Activated naive CD4-positive, alpha-beta T cell treated with anti-CD3 and anti-CD28 coated beads for 36 hours (primary cell): ENCODE results near the gene DHRS1. TPM values are rescaled to one million over a fixed set of nuclear protein-coding genes. Genes with fewer than 3 reads are reported as not detected.

ENCODE experiments used
- CTCF ChIA-PET: fragments of 350-600 bp; sonication (Branson Sonifier 250); formaldehyde crosslinking; loops from one replicate; lab custom pipeline; 2021; ENCODE audit warnings: antibody characterized with exemption; lab: Charles Lee
- DNase-seq: peaks from one replicate; pipeline ENCODE4 v3.0.0-alpha.2; 2020
- H3K27ac Mint-ChIP-seq: one replicate; pipeline ENCODE4 v1.8.0; 2021; ENCODE audit warnings: mild to moderate bottlenecking, mixed read lengths
- H3K27me3 Mint-ChIP-seq: one replicate; pipeline ENCODE4 v1.8.0; 2021; ENCODE audit warnings: low read depth, mixed read lengths
- H3K36me3 Mint-ChIP-seq: one replicate; pipeline ENCODE4 v1.8.0; 2021; ENCODE audit warnings: low read depth, mixed read lengths
- H3K4me1 Mint-ChIP-seq: one replicate; pipeline ENCODE4 v1.8.0; 2021; ENCODE audit warnings: low read depth, mixed read lengths
- H3K4me3 Mint-ChIP-seq: one replicate; pipeline ENCODE4 v1.8.0; 2021; ENCODE audit warnings: mild to moderate bottlenecking, moderate library complexity, mixed read lengths
- H3K9me3 Mint-ChIP-seq: one replicate; pipeline ENCODE4 v1.8.0; 2021; ENCODE audit warnings: mixed read lengths
- intact Hi-C: fragments of 100-400 bp; cut with micrococcal nuclease; formaldehyde crosslinking; loops from one replicate; pipeline ENCODE4 v1.15.1; 2023
- total RNA-seq, 2 experiments: library from RNA; stranded (reverse); gene quantifications; one replicate each; pipeline ENCODE4 v1.2.3, GENCODE V29; 2021

Gene DHRS1
- total RNA-seq, 2 experiments from 2014 or later = 11.8 to 13.8 TPM

GRCh38 chr14:24277071-24277470 is 22.5 kb downstream of the DHRS1 start:
- intact Hi-C loops = loop anchor here (10.0 kb wide), 1 partner anchor 722 kb away; the partner anchor contains the start of genes THTPA and ZFHX2
- Mint-ChIP-seq H3K9me3 (no peaks in the 10 kb centered on the region), H3K27ac (no peak overlapping the region), H3K4me1 (peaks cover 75% of the 10 kb centered on the region), H3K27me3 (no peaks in the 10 kb centered on the region), H3K36me3 (peaks cover 3% of the 10 kb centered on the region), H3K4me3 (no peak overlapping the region)
- no peak for DNase-seq
- CTCF ChIA-PET = interaction anchor here (2.6 to 10.8 kb wide), 3 partner anchors 21 to 34 kb away, joined by 12 to 154 read pairs (median 39); partner anchors contain the start of genes CIDEB, DHRS1, NOP9 and TINF2

- Mint-ChIP-seq H3K36me3 (peaks cover 9% of the 10 kb centered on the region), H3K4me1 (peaks cover 70% of the 10 kb centered on the region)
These were observed 25.5 kb downstream of the DHRS1 start for GRCh38 chr14:24274101-24274543.

GRCh38 chr14:24273422-24273998 is 26.1 kb downstream of the DHRS1 start:
- H3K4me3 Mint-ChIP-seq = peak overlapping the region; percentile 16
- peaks cover 64% of the 10 kb centered on the region for H3K4me1 Mint-ChIP-seq
- DNase-seq = no peak
- H3K27me3 Mint-ChIP-seq = no peaks in the 10 kb centered on the region
- no peaks in the 10 kb centered on the region for H3K9me3 Mint-ChIP-seq
- H3K36me3 Mint-ChIP-seq = peaks cover 9% of the 10 kb centered on the region
- intact Hi-C loops = loop anchor here (5.0 to 10.0 kb wide), 2 partner anchors 399 to 719 kb away; partner anchors contain the start of genes THTPA and ZFHX2
- H3K27ac Mint-ChIP-seq = peak overlapping the region; percentile 95
- CTCF ChIA-PET = interaction anchor here (0.7 to 10.8 kb wide), 10 partner anchors 10 to 87 kb away, joined by 3 to 154 read pairs (median 8); partner anchors contain the start of genes CHMP4A, DHRS1, LTB4R2 and NOP9

More at GRCh38 chr14:24274101-24274543, 25.5 kb downstream of the DHRS1 start:
- H3K27me3 Mint-ChIP-seq = no peaks in the 10 kb centered on the region
- H3K27ac Mint-ChIP-seq = peak overlapping the region; percentile 95
- CTCF ChIA-PET = interaction anchor here (0.7 to 10.8 kb wide), 12 partner anchors 10 to 183 kb away, joined by 3 to 154 read pairs (median 5); partner anchors contain the start of genes CHMP4A, DHRS1, LTB4R2 and NOP9
- intact Hi-C loops = loop anchor here (1.0 to 10.0 kb wide), 7 partner anchors 15 to 719 kb away; partner anchors contain the start of genes CHMP4A, DCAF11, GMPR2 and NEDD8
- peak overlapping the region; percentile 38 for H3K4me3 Mint-ChIP-seq
- H3K9me3 Mint-ChIP-seq = no peaks in the 10 kb centered on the region
- peak; percentile 82 for DNase-seq

- H3K27ac Mint-ChIP-seq = peak overlapping the region; percentile 95
- CTCF ChIA-PET = interaction anchor here (0.7 to 4.8 kb wide), 9 partner anchors 8 to 90 kb away, joined by 3 to 43 read pairs (median 7); partner anchors contain the start of genes CIDEB and TINF2
These were observed 27.1 kb downstream of the DHRS1 start for GRCh38 chr14:24272467-24272866.

GRCh38 chr14:24271834-24272263 is 27.7 kb downstream of the DHRS1 start:
- Mint-ChIP-seq H3K4me3 (peak overlapping the region; percentile 78), H3K36me3 (peaks cover 11% of the 10 kb centered on the region), H3K27ac (peak overlapping the region; percentile 95), H3K27me3 (no peaks in the 10 kb centered on the region), H3K4me1 (peaks cover 47% of the 10 kb centered on the region), H3K9me3 (no peaks in the 10 kb centered on the region)
- intact Hi-C loops = loop anchor here (1.0 to 10.0 kb wide), 12 partner anchors 24 to 951 kb away; partner anchors contain the start of genes EMC9, IRF9, MDP1 and PABPN1
- no peak for DNase-seq
- CTCF ChIA-PET = interaction anchor here (0.7 to 4.8 kb wide), 14 partner anchors 9 to 90 kb away, joined by 3 to 43 read pairs (median 6); partner anchors contain the start of genes CIDEB and TINF2

More at GRCh38 chr14:24272467-24272866, 27.1 kb downstream of the DHRS1 start:
- Mint-ChIP-seq H3K4me3 (peak overlapping the region; percentile 78), H3K9me3 (no peaks in the 10 kb centered on the region), H3K36me3 (peaks cover 5% of the 10 kb centered on the region), H3K4me1 (peaks cover 53% of the 10 kb centered on the region), H3K27me3 (no peaks in the 10 kb centered on the region)
- intact Hi-C loops = loop anchor here (5.0 to 10.0 kb wide), 2 partner anchors 400 to 718 kb away; partner anchors contain the start of genes THTPA and ZFHX2
- DNase-seq = no peak

GRCh38 chr14:24271134-24271833 is 28.3 kb downstream of the DHRS1 start, which contains the start of gene RABGGTA:
TSS of gene RABGGTA (minus strand) at chr14:24271597. CDS start at chr14:24271115, 482 bp downstream.
- CTCF ChIA-PET = interaction anchor here (0.9 to 4.8 kb wide), 17 partner anchors 9 to 91 kb away, joined by 3 to 43 read pairs (median 7); partner anchors contain the start of genes CIDEB and TINF2
- DNase-seq = peak; percentile 94
- H3K27me3 Mint-ChIP-seq = no peaks in the 10 kb centered on the region
- no peaks in the 10 kb centered on the region for H3K9me3 Mint-ChIP-seq
- H3K36me3 Mint-ChIP-seq = peaks cover 15% of the 10 kb centered on the region
- peaks cover 43% of the 10 kb centered on the region for H3K4me1 Mint-ChIP-seq
- intact Hi-C loops = loop anchor here (1.0 to 10.0 kb wide), 12 partner anchors 25 to 950 kb away; partner anchors contain the start of genes EMC9, IRF9, MDP1 and PABPN1
- peak within 1 kb of the TSS; percentile 95 for H3K27ac Mint-ChIP-seq
- peak within 1 kb of the TSS; percentile 78 for H3K4me3 Mint-ChIP-seq

- H3K4me1 Mint-ChIP-seq = peaks cover 42% of the 10 kb centered on the region
- H3K4me3 Mint-ChIP-seq = peak overlapping the region; percentile 78
- H3K9me3 Mint-ChIP-seq = no peaks in the 10 kb centered on the region
- intact Hi-C loops = loop anchor here (1.0 to 10.0 kb wide), 12 partner anchors 26 to 949 kb away; partner anchors contain the start of genes EMC9, IRF9, MDP1 and PABPN1
- no peak for DNase-seq
- peak overlapping the region; percentile 95 for H3K27ac Mint-ChIP-seq
- peaks cover 18% of the 10 kb centered on the region for H3K36me3 Mint-ChIP-seq
- no peaks in the 10 kb centered on the region for H3K27me3 Mint-ChIP-seq
- CTCF ChIA-PET = interaction anchor here (0.9 to 4.8 kb wide), 15 partner anchors 9 to 63 kb away, joined by 3 to 43 read pairs (median 7); partner anchors contain the start of genes CIDEB and TINF2
These were observed 28.9 kb downstream of the DHRS1 start for GRCh38 chr14:24270537-24271133.

- Mint-ChIP-seq H3K4me3 (peak overlapping the region; percentile 78), H3K36me3 (peaks cover 18% of the 10 kb centered on the region), H3K4me1 (peaks cover 36% of the 10 kb centered on the region), H3K27me3 (no peaks in the 10 kb centered on the region), H3K9me3 (no peaks in the 10 kb centered on the region), H3K27ac (no peak overlapping the region)
- intact Hi-C loops = loop anchor here (5.0 to 10.0 kb wide), 2 partner anchors 402 to 715 kb away; partner anchors contain the start of genes THTPA and ZFHX2
- DNase-seq = no peak
- CTCF ChIA-PET = interaction anchor here (1.3 to 4.5 kb wide), 11 partner anchors 8 to 42 kb away, joined by 3 to 43 read pairs (median 8); partner anchors contain the start of genes CIDEB and TINF2
These were observed 29.6 kb downstream of the DHRS1 start for GRCh38 chr14:24269910-24270536.

GRCh38 chr14:24269368-24269767 is 30.2 kb downstream of the DHRS1 start:
- no peaks in the 10 kb centered on the region for H3K9me3 Mint-ChIP-seq
- DNase-seq = no peak
- CTCF ChIA-PET = interaction anchor here (1.4 to 4.5 kb wide), 6 partner anchors 11 to 39 kb away, joined by 6 to 43 read pairs (median 20); partner anchors contain the start of genes CIDEB and TINF2

GRCh38 chr14:24268225-24268624 is 31.4 kb downstream of the DHRS1 start:
- no peak for DNase-seq
- Mint-ChIP-seq H3K27ac (no peak overlapping the region), H3K9me3 (no peaks in the 10 kb centered on the region), H3K36me3 (peaks cover 19% of the 10 kb centered on the region), H3K4me3 (no peak overlapping the region), H3K27me3 (no peaks in the 10 kb centered on the region), H3K4me1 (peaks cover 23% of the 10 kb centered on the region)
- intact Hi-C loops = no loop called here
- CTCF ChIA-PET = interaction anchor here (1.8 to 4.5 kb wide), 2 partner anchors 26 to 39 kb away, joined by 6 to 43 read pairs; partner anchors contain the start of genes CIDEB and TINF2

More at GRCh38 chr14:24269368-24269767, 30.2 kb downstream of the DHRS1 start:
- Mint-ChIP-seq H3K27ac (no peak overlapping the region), H3K4me3 (no peak overlapping the region), H3K27me3 (no peaks in the 10 kb centered on the region), H3K4me1 (peaks cover 34% of the 10 kb centered on the region), H3K36me3 (peaks cover 18% of the 10 kb centered on the region)
- intact Hi-C loops = no loop called here
